Muscle of arm (tissue), 12 donors: ENCODE results near the gene IL36A. TPM values are rescaled to one million over a fixed set of nuclear protein-coding genes. Genes with fewer than 3 reads are reported as not detected.

ENCODE experiments used
- DNase-seq: peaks from one replicate; pipeline ENCODE4 v3.0.0-alpha.2; 2013
- polyA plus RNA-seq, 12 donors: library from polyadenylated mRNA; unstranded; fragments of 120-200 nt; gene quantifications; one replicate each; pipeline ENCODE4 v1.2.1, GENCODE V29; 2013; ENCODE audit not compliant: insufficient read length in 12 of 12

IL36A gene
- polyA plus RNA-seq, 12 donors = not detected

GRCh38 chr2:113050921-113051895, 45.9 kb downstream of the IL36A start:
- DNase-seq = no peak

- DNase-seq = no peak
Observed at GRCh38 chr2:113052396-113052917, 47.2 kb downstream of the IL36A start, which contains the start of gene IL36B. IL36B (minus strand) TSS chr2:113052867.

DNA sequence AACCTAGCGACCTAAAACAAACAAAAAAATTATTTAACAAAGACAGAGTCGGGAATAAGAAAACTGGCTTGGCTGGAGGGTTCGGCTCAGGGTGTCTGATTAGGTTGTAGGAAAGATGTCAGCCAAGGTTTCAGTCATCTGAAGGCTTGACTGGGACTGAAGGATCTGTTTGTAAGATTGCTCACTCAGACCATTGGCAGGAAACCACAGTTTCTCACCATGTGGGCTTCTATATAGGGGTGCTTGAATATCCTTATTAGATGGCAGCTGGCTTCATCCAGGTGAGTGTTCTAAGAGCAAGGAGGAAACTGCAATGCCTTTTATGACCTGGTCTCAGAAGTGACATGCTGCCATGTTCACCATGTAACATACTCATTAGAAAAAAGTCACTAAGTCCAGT, 48.4 kb downstream of the IL36A start:
- DNase-seq = no peak

DNA sequence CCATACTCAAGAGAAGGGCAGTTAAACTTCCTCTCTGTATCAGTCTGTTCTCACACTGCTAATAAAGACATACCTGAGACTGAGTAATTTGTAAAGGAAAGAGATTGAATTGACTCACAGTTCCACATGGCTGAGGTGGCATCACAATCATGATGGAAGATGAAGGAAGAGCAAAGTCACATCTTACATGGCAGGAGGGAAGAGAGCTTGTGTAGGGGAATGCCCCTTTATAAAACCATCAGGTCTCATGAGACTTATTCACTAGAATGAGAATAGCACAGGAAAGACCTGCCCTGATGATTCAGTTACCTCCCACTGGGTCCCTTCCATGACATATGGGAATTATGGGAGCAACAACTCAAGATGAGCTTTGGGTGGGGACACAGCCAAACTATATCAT, 48.8 kb downstream of the IL36A start:
- DNase-seq = no peak

- DNase-seq = no peak
Observed at GRCh38 chr2:113056521-113056920, 51.3 kb downstream of the IL36A start.

- DNase-seq = no peak
Observed at GRCh38 chr2:113057117-113057516, 51.9 kb downstream of the IL36A start.

Other genes starting within 250 kb of the IL36A start
- gene CKAP2L, start 240.8 kb upstream of the IL36A start, polyA plus RNA-seq = 10 to 100 TPM in 5 of 12 donors, 1 to 10 TPM in 6, not detected in 1; 6.1 to 22.5 (median 9.8) TPM
- under 1 TPM in 3 of 12 donors, not detected in 9; 0.08 to 0.28 (median 0.18) TPM for gene IL1A, start 221.0 kb upstream of the IL36A start, polyA plus RNA-seq
- gene IL1B, start 168.7 kb upstream of the IL36A start, polyA plus RNA-seq = 1 to 10 TPM in 4 of 12 donors, under 1 TPM in 6, not detected in 2; 0.37 to 7.8 (median 0.58) TPM
- gene IL37, start 94.3 kb upstream of the IL36A start, polyA plus RNA-seq = not detected
- under 1 TPM in 6 of 12 donors, not detected in 6; 0.21 to 0.55 (median 0.31) TPM for gene IL36G, start 27.5 kb upstream of the IL36A start, polyA plus RNA-seq
- gene IL36B, start 47.4 kb downstream of the IL36A start, polyA plus RNA-seq = not detected
- 10 to 100 TPM in 1 of 12 donors, 1 to 10 TPM in 2, under 1 TPM in 2, not detected in 7; 0.12 to 17.1 (median 5.0) TPM for gene IL36RN, start 53.7 kb downstream of the IL36A start, polyA plus RNA-seq
- not detected for gene IL1F10, start 62.5 kb downstream of the IL36A start, polyA plus RNA-seq
- 10 to 100 TPM in 1 of 12 donors, 1 to 10 TPM in 4, under 1 TPM in 5, not detected in 2; 0.33 to 12.9 (median 1.5) TPM for gene IL1RN, start 122.1 kb downstream of the IL36A start, polyA plus RNA-seq
- gene PSD4, start 168.5 kb downstream of the IL36A start, polyA plus RNA-seq = 10 to 100 TPM in 2 of 12 donors, 1 to 10 TPM in 9, not detected in 1; 1.0 to 23.0 (median 1.8) TPM